Panc1 (cell line): Measurements from ENCODE around the gene GRM4.

Experiments
- POLR2AphosphoS5 ChIP-seq: IDR thresholded peaks from 2 replicates; pipeline ENCODE4 v1.6.1; 2012; ENCODE audit warnings: mild to moderate bottlenecking, low read depth, low read length, moderate library complexity
- SIN3A ChIP-seq: IDR thresholded peaks from 2 replicates; pipeline ENCODE4 v1.6.1; 2012; ENCODE audit warnings: low read depth, mild to moderate bottlenecking, low read length, moderate library complexity, borderline replicate concordance; ENCODE audit not compliant: insufficient read depth
- TF ChIP-seq, protein P1 (sequence below): fragments of 450-650 bp; IDR thresholded peaks from 2 replicates; pipeline ENCODE4 v1.5.1; 2017; ENCODE audit warnings: mild to moderate bottlenecking

DNA sequence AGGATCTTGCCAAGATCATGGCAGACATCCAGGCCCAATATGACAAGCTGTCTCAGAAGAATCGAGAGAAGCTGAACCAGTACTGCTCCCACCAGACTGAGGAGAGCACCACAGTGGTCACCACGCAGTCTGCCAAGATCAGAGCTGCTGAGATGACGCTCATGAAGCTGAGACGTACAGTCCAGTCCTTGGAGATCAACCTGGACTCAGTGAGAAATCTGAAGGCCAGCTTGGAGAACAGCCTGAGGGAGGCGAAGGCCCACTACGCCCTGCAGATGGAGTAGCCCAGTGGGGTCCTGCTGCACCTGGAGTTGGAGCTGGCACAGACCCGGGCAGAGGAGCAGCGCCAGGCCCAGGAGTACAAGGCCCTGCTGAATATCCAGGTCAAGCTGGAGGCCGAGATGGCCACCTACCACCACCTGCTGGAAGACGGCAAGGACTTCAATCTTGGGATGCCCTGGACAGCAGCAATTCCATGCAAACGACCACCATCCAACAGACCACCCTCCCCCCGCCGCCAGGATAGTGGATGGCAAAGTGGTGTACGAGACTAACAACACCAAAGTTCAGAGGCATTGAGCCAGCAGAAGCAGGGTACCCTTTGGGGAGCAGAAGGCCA is 44.7 kb upstream of the GRM4 start:
- TF ChIP-seq, protein P1, sequence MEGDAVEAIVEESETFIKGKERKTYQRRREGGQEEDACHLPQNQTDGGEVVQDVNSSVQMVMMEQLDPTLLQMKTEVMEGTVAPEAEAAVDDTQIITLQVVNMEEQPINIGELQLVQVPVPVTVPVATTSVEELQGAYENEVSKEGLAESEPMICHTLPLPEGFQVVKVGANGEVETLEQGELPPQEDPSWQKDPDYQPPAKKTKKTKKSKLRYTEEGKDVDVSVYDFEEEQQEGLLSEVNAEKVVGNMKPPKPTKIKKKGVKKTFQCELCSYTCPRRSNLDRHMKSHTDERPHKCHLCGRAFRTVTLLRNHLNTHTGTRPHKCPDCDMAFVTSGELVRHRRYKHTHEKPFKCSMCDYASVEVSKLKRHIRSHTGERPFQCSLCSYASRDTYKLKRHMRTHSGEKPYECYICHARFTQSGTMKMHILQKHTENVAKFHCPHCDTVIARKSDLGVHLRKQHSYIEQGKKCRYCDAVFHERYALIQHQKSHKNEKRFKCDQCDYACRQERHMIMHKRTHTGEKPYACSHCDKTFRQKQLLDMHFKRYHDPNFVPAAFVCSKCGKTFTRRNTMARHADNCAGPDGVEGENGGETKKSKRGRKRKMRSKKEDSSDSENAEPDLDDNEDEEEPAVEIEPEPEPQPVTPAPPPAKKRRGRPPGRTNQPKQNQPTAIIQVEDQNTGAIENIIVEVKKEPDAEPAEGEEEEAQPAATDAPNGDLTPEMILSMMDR, result no peak; the same call in 1 of the 2 replicates
- no peak for TF ChIP-seq SIN3A
- no peak for TF ChIP-seq POLR2AphosphoS5
